IMR-90 (cell line): ENCODE data around the gene LYPD3. TPM values are rescaled to one million over a fixed set of nuclear protein-coding genes. Genes with fewer than 3 reads are reported as not detected.
"Not testable (repeated sequence)": the region's sequence is repeated elsewhere in the genome, so short reads cannot be mapped to it uniquely, and the experiment has no call there.

Experiments
- ATAC-seq: fragments of 200-7000 bp; cut with Tn5 transposase; 2 replicates; pipeline ENCODE4 v1.9.1; 2020; ENCODE audit warnings: low read depth, mild to moderate bottlenecking, moderate library complexity
- BruUV-seq: library from RNA; stranded (reverse); fragments of 400-500 nt; replicated peaks from 2 replicates; lab custom pipeline; 2021; lab: Mats Ljungman, UMichigan
- CTCF ChIA-PET: fragments of 300-600 bp; formaldehyde crosslinking; extraction: SDS; loops from one replicate; lab custom pipeline; 2021; ENCODE audit warnings: antibody characterized with exemption; lab: Yijun Ruan, JAX
- POLR2A ChIA-PET: fragments of 300-600 bp; sonication (Branson Sonifier 250); formaldehyde crosslinking; loops from one replicate; lab custom pipeline; 2022; ENCODE audit warnings: antibody characterized with exemption; ENCODE audit not compliant: unreplicated experiment; lab: Charles Lee
- DNase-seq: peaks from one replicate; pipeline ENCODE4 v3.0.0; 2013
- H2AFZ ChIP-seq: replicated peaks from 2 replicates; pipeline ENCODE3; 2013; ENCODE audit warnings: low read length, mild to moderate bottlenecking; ENCODE audit not compliant: poor library complexity
- H2AK5ac ChIP-seq: 2 replicates; pipeline ENCODE4 v1.6.1; 2013; ENCODE audit warnings: low read depth, low read length, inconsistent platforms
- H2AK9ac ChIP-seq: replicated peaks from 2 replicates; pipeline ENCODE3; 2013; ENCODE audit warnings: mild to moderate bottlenecking, low read depth, low read length, moderate library complexity; ENCODE audit not compliant: poor library complexity
- H2BK120ac ChIP-seq: 2 replicates; pipeline ENCODE4 v1.6.1; 2013; ENCODE audit warnings: low read depth, low read length, inconsistent platforms
- H2BK15ac ChIP-seq: 3 replicates; pipeline ENCODE4 v1.6.1; 2013; ENCODE audit warnings: low read depth, low read length, inconsistent platforms
- H2BK20ac ChIP-seq: 2 replicates; pipeline ENCODE4 v1.6.1; 2013; ENCODE audit warnings: low read depth, mild to moderate bottlenecking, inconsistent platforms, low read length, moderate library complexity
- H2BK5ac ChIP-seq: 2 replicates; pipeline ENCODE4 v1.6.1; 2013; ENCODE audit warnings: mild to moderate bottlenecking, low read depth, low read length, inconsistent platforms; ENCODE audit not compliant: poor library complexity, severe bottlenecking
- H3K14ac ChIP-seq: replicated peaks from 2 replicates; pipeline ENCODE4 v1.6.1; 2013; ENCODE audit warnings: low read depth, low read length, inconsistent platforms
- H3K18ac ChIP-seq: 2 replicates; pipeline ENCODE4 v1.6.1; 2013; ENCODE audit warnings: low read depth, low read length, control low read depth
- H3K23ac ChIP-seq: 2 replicates; pipeline ENCODE4 v1.6.1; 2013; ENCODE audit warnings: low read depth, low read length, inconsistent platforms
- H3K27ac ChIP-seq: 2 replicates; pipeline ENCODE4 v1.5.1; 2013; ENCODE audit warnings: mild to moderate bottlenecking, control low read depth, low read length; ENCODE audit not compliant: insufficient read depth
- H3K27me3 ChIP-seq: 2 replicates; pipeline ENCODE4 v1.6.1; 2013; ENCODE audit warnings: low read length; ENCODE audit not compliant: control insufficient read depth, insufficient read depth
- H3K36me3 ChIP-seq: 2 replicates; pipeline ENCODE4 v1.6.1; 2013; ENCODE audit warnings: low read length, mixed read lengths; ENCODE audit not compliant: control insufficient read depth, insufficient read depth
- H3K4ac ChIP-seq: 2 replicates; pipeline ENCODE4 v1.6.1; 2013; ENCODE audit warnings: low read depth, low read length, inconsistent platforms
- H3K4me1 ChIP-seq: 2 replicates; pipeline ENCODE4 v1.6.1; 2013; ENCODE audit warnings: low read length, mixed read lengths; ENCODE audit not compliant: control insufficient read depth, insufficient read depth
- H3K4me2 ChIP-seq: 2 replicates; pipeline ENCODE4 v1.6.1; 2013; ENCODE audit warnings: low read depth, mild to moderate bottlenecking, control low read depth, low read length, moderate library complexity
- H3K4me3 ChIP-seq: 2 replicates; pipeline ENCODE4 v1.5.1; 2013; ENCODE audit warnings: low read depth, mild to moderate bottlenecking, control low read depth, low read length, moderate library complexity; ENCODE audit not compliant: insufficient read depth
- H3K56ac ChIP-seq: 2 replicates; pipeline ENCODE4 v1.6.1; 2013; ENCODE audit warnings: low read length, inconsistent platforms; ENCODE audit not compliant: insufficient read depth; ENCODE audit errors: extremely low read depth
- H3K79me1 ChIP-seq, 2 experiments: 2 replicates each; pipeline ENCODE4 v1.6.1; 2013; ENCODE audit warnings: low read length in 2 of 2, inconsistent platforms in 1 of 2, low read depth in 1 of 2
- H3K9ac ChIP-seq: 2 replicates; pipeline ENCODE4 v1.6.1; 2013; ENCODE audit warnings: low read depth, low read length, control low read depth
- H3K9me1 ChIP-seq: 2 replicates; pipeline ENCODE4 v1.6.1; 2013; ENCODE audit warnings: low read length, inconsistent platforms; ENCODE audit not compliant: insufficient read depth
- H3K9me3 ChIP-seq: 2 replicates; pipeline ENCODE4 v1.6.1; 2013; ENCODE audit warnings: low read length; ENCODE audit not compliant: control insufficient read depth, insufficient read depth
- H4K20me1 ChIP-seq: 2 replicates; pipeline ENCODE4 v1.6.1; 2013; ENCODE audit warnings: low read length, inconsistent platforms; ENCODE audit not compliant: insufficient read depth
- H4K5ac ChIP-seq: 2 replicates; pipeline ENCODE4 v1.6.1; 2013; ENCODE audit warnings: mild to moderate bottlenecking, low read depth, low read length, control low read depth
- H4K8ac ChIP-seq, 2 experiments: 2 replicates each; pipeline ENCODE4 v1.6.1; 2013; ENCODE audit warnings: low read depth in 2 of 2, low read length in 2 of 2, control low read depth in 1 of 2, inconsistent platforms in 1 of 2
- H4K91ac ChIP-seq: 2 replicates; pipeline ENCODE4 v1.6.1; 2013; ENCODE audit warnings: low read depth, low read length, inconsistent platforms; ENCODE audit not compliant: insufficient read depth
- CEBPB ChIP-seq: IDR thresholded peaks from 2 replicates; pipeline ENCODE4 v1.6.1; 2012; ENCODE audit warnings: low read depth, low read length, improper control_type of control experiment
- CHD1 ChIP-seq: IDR thresholded peaks from 2 replicates; pipeline ENCODE4 v1.6.1; 2012; ENCODE audit warnings: low read depth, low read length, improper control_type of control experiment
- FOS ChIP-seq: fragments of 150-350 bp; IDR thresholded peaks from 2 replicates; pipeline ENCODE4 v1.6.1; 2016; ENCODE audit warnings: low read depth, low read length
- MAFK ChIP-seq: IDR thresholded peaks from 2 replicates; pipeline ENCODE4 v1.6.1; 2012; ENCODE audit warnings: low read depth, low read length, improper control_type of control experiment
- MAZ ChIP-seq: IDR thresholded peaks from 2 replicates; pipeline ENCODE4 v1.6.1; 2012; ENCODE audit warnings: low read depth, mild to moderate bottlenecking, low read length, improper control_type of control experiment, moderate library complexity, borderline replicate concordance
- MXI1 ChIP-seq: IDR thresholded peaks from 2 replicates; pipeline ENCODE4 v1.6.1; 2012; ENCODE audit warnings: low read depth, mild to moderate bottlenecking, low read length, moderate library complexity, borderline replicate concordance
- NFE2L2 ChIP-seq: fragments of 150-350 bp; IDR thresholded peaks from 2 replicates; pipeline ENCODE4 v1.6.1; 2016; ENCODE audit warnings: low read depth, mild to moderate bottlenecking, low read length
- POLR2A ChIP-seq: IDR thresholded peaks from 2 replicates; pipeline ENCODE4 v1.6.1; 2012; ENCODE audit warnings: mild to moderate bottlenecking, low read depth, low read length
- RAD21 ChIP-seq: IDR thresholded peaks from 2 replicates; pipeline ENCODE4 v1.6.1; 2012; ENCODE audit warnings: low read length, improper control_type of control experiment
- RCOR1 ChIP-seq: IDR thresholded peaks from 2 replicates; pipeline ENCODE4 v1.6.1; 2012; ENCODE audit warnings: mild to moderate bottlenecking, low read length, improper control_type of control experiment; ENCODE audit not compliant: insufficient replicate concordance
- WGBS, 2 experiments: methylation state at CpG; one replicate each; pipeline versions ENCODE4 v1.1.5 to v1.1.7; 2013; ENCODE audit warnings: missing lambda C conversion rate in 2 of 2; ENCODE audit not compliant: insufficient read length in 1 of 2; ENCODE audit errors: extremely low coverage in 2 of 2; 5-methylcytosine and 5-hydroxymethylcytosine counted together
- dilution Hi-C: fragments of 300-500 bp; cut with HindIII; formaldehyde crosslinking; loops from one replicate; pipeline ENCODE4 v1.14.3; 2018; ENCODE audit warnings: low sequenced_read_pairs; ENCODE audit not compliant: unreplicated experiment
- in situ Hi-C: fragments of 300-500 bp; cut with MboI; formaldehyde crosslinking; loops from 3 replicates; pipeline ENCODE4 v1.14.3; 2019; ENCODE audit warnings: low sequenced_read_pairs, inconsistent platforms, mixed read lengths
- intact Hi-C: fragments of 100-400 bp; cut with micrococcal nuclease; formaldehyde crosslinking; loops from 2 replicates; pipeline ENCODE4 v1.10.0; 2022
- polyA plus RNA-seq, 3 experiments: library from polyadenylated mRNA; depleted of rRNA; stranded (reverse); fragments of >200 nt; gene quantifications; 2 replicates each; pipeline ENCODE4 v1.2.3, GENCODE V29; 2012; ENCODE audit warnings: low replicate concordance in 1 of 3
- total RNA-seq: library from RNA; depleted of rRNA; stranded (reverse); fragments of >200 nt; gene quantifications from 2 replicates; pipeline ENCODE4 v1.2.3, GENCODE V29; 2012

LYPD3 gene
- total and polyA plus RNA-seq, 2 of the 4 experiments (the other 2 are of a cell fraction) = 0.18 to 1.1 TPM

DNA sequence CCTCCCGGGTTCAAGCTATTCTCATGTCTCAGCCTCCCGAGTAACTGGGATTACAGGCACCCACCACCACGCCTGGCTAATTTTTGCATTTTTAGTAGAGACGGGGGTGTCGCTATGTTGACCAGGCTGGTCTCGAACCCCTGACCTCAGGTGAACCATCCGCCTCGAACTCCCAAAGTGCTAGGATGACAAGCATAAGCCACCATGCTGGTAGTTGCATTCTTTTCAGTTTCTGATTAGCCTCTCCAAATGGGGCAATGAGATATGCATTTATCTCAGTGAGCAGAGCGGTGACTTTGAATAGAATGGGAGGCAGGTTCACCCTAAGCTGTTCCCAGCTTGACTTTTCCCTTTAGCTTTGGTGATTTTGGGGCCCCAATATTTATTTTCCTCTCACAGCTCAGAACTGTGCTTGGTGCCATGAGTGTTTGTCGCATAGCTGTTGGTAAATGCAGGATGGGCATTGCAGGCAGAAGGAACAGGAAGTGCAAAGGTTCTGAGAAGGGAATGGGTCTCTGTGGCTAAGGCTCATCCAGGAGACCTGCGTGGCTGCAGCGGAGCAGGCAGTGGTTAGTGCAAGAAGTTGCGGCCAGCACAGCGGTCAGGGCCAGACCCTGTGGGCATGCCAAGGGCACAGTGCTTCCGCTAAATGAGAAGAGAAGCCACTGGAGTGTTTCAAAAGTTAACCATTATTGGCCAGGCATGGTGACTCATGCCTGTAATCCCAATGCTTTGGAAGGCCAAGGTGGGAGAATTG is 20.7 kb downstream of the LYPD3 start:
- ATAC-seq (no peak), DNase-seq (no peak)
- Histone ChIP-seq H2AK5ac (no peak overlapping the region; the same call in 1 of the 2 replicates), H4K8ac (no peak overlapping the region), H3K9ac (no peak overlapping the region), H3K27me3 (no peaks in the 10 kb centered on the region), H4K20me1 (no peaks in the 10 kb centered on the region), H3K27ac (no peak overlapping the region), H4K5ac (no peak overlapping the region), H3K9me3 (peaks cover under 1% of the 10 kb centered on the region; the same call in 1 of the 2 replicates), H3K79me1 (no peaks in the 10 kb centered on the region), H2BK20ac (no peak overlapping the region), H2BK5ac (no peak overlapping the region), H3K14ac (no peak overlapping the region), H3K9me1 (no peaks in the 10 kb centered on the region), H2BK120ac (no peak overlapping the region), H3K4me2 (no peak overlapping the region), H2AK9ac (no peak overlapping the region), H4K91ac (no peak overlapping the region), H3K18ac (no peak overlapping the region), H3K56ac (no peak overlapping the region), H2AFZ (no peak overlapping the region), H3K4me3 (no peak overlapping the region), H3K23ac (no peak overlapping the region), H3K36me3 (no peaks in the 10 kb centered on the region), H2BK15ac (no peak overlapping the region), H3K4me1 (no peaks in the 10 kb centered on the region), H3K4ac (no peak overlapping the region)
- intact Hi-C loops = loop anchor here (10.0 kb wide), 1 partner anchor 360 kb away; the partner anchor contains the start of gene LYPD5
- CTCF ChIA-PET = interaction anchor here (2.2 kb wide), 1 partner anchor 75 kb away, joined by 7 read pairs; no protein-coding TSS in a partner anchor
- in situ Hi-C loops = loop anchor here (5.0 kb wide), 1 partner anchor 78 kb away; no protein-coding TSS in a partner anchor
- BruUV-seq = no TSS peak
- 86% methylated on average over 6 of the region's 15 CpGs; no CpG with 5 or more reads in 1 of the 2 experiments for WGBS, 2 experiments
- no peak for TF ChIP-seq POLR2A
- no peak for TF ChIP-seq NFE2L2
- TF ChIP-seq FOS = no peak
- TF ChIP-seq MXI1 = no peak
- TF ChIP-seq RAD21 = no peak
- TF ChIP-seq CEBPB = no peak
- no peak for TF ChIP-seq RCOR1
- TF ChIP-seq CHD1 = no peak
- TF ChIP-seq MAFK = no peak
- no peak for TF ChIP-seq MAZ
- dilution Hi-C loops = no loop called here
- POLR2A ChIA-PET = no interaction called here

GRCh38 chr19:43444091-43444490 is 21.3 kb downstream of the LYPD3 start:
- intact Hi-C loops = loop anchor here (10.0 kb wide), 1 partner anchor 361 kb away; the partner anchor contains the start of gene LYPD5
- H2BK15ac ChIP-seq, H2BK5ac ChIP-seq, in situ Hi-C loops, H3K9me3 ChIP-seq, H3K4me3 ChIP-seq, H3K4me1 ChIP-seq, H4K91ac ChIP-seq, H3K56ac ChIP-seq, H3K79me1 ChIP-seq, H3K18ac ChIP-seq, H3K23ac ChIP-seq, H4K5ac ChIP-seq, H2BK20ac ChIP-seq, H3K27ac ChIP-seq, H3K4ac ChIP-seq, H3K36me3 ChIP-seq, H3K9ac ChIP-seq, H4K20me1 ChIP-seq, H2AFZ ChIP-seq, DNase-seq, H2BK120ac ChIP-seq, H2AK5ac ChIP-seq, H3K27me3 ChIP-seq, POLR2A ChIA-PET, ATAC-seq, H3K9me1 ChIP-seq, BruUV-seq, dilution Hi-C loops, H3K14ac ChIP-seq, H2AK9ac ChIP-seq, H3K4me2 ChIP-seq, H4K8ac ChIP-seq: not testable (repeated sequence)
- WGBS, 2 experiments = 100% methylated on average over 1 of the region's 9 CpGs; no CpG with 5 or more reads in 1 of the 2 experiments
- CTCF ChIA-PET = interaction anchor here (2.2 kb wide), 1 partner anchor 75 kb away, joined by 7 read pairs; no protein-coding TSS in a partner anchor
